NCI-H446 (cell line): Measurements from ENCODE around the gene PKD1.

Source experiments
- DNase-seq, 2 experiments: peaks; one replicate each; lab custom pipeline; 2025; lab: John Stamatoyannopoulos, UW

PKD1 gene

DNA sequence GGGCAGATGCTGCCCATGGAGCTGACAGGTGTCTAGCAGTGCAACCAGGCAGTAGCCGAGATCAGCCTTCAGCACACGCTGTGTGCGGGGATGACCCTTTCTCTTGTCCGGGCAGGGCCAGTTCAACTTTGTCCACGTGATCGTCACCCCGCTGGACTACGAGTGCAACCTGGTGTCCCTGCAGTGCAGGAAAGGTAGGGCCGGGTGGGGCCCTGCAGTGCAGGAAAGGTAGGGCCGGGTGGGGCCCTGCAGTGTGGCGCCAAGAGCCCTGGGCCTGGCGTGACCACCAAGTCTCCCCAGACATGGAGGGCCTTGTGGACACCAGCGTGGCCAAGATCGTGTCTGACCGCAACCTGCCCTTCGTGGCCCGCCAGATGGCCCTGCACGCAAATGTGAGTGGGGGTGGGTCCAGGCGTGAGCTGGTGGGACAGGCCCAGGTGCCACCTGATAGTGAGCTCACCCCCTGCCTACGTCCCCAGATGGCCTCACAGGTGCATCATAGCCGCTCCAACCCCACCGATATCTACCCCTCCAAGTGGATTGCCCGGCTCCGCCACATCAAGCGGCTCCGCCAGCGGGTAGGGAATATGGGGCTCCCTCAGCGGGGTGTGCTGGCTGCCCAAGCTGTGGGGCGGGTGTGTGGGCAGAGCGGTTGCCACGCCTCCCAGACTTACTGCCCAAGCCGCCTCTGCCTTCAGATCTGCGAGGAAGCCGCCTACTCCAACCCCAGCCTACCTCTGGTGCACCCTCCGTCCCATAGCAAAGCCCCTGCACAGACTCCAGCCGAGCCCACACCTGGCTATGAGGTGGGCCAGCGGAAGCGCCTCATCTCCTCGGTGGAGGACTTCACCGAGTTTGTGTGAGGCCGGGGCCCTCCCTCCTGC is 47.7 kb downstream of the PKD1 start:
- no peak for DNase-seq

DNA sequence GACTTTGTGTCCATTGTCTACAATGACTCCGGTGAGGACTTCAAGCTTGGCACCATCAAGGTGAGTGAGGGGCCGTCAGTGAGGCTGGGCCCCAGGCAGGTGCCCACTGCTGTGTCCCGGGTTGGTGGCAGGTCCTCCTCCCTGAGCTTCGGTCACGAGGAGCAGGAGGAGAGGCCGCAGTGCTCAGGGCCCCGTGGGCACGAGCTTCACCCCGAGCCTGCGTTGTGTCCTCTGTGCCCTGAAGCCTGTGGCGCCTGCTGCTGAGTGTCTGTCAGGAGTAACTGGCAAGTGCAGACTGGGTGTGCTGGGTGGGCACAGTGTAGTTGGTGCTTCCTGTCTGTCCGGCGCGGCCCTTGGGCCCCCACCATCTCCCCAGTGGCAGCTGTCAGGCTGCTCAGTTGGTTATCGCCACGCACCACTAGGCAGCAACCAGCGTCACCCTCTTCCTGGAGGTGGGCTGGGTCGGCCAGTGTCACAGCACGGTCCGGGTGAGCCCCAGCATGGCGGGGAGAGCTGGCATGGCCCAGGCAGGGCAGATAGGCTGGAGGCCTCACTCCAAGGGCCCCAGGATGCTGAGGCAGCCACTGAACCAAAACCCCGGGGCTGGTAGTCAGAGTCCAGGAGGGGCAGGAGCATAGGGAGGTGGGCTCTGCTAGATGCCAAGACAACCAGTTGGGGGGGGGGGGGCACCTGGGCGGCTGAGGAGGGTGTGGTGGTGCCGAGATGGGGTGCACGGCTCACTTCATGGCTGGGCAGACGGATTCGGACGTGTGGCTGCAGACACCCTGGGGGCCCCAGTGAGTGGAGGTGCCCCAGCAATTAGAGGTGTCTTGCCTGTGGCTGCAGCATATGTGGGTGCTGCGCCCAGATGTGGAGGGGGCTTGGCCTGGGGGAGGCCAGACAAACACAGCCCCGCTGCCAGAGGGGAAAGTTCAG is 48.6 kb downstream of the PKD1 start:
- DNase-seq = no peak

DNA sequence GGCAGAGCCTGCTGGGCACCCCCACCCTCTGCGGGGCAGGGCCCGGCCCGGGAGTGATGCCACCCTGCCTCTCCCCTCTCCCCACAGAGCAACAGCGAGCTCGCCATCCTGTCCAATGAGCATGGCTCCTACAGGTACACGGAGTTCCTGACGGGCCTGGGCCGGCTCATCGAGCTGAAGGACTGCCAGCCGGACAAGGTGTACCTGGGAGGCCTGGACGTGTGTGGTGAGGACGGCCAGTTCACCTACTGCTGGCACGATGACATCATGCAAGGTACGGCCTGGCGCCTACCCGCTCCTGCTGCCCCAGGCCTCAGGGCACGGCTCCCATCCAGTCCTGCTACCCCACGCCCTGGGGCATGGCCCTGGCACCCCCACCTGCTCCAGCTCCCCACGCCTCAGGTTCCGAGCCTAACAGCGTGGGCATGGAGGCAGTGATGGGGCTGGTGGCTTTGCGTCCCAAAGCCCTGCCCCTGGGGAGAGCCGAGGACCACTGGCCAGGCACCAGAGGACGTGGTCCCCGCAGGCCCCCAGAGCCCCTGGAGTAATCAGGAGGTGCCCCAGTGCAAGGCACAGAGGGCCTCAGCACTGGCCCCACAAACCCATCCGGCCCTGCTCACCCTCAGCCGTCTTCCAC is 49.5 kb downstream of the PKD1 start:
- DNase-seq = no peak

DNA sequence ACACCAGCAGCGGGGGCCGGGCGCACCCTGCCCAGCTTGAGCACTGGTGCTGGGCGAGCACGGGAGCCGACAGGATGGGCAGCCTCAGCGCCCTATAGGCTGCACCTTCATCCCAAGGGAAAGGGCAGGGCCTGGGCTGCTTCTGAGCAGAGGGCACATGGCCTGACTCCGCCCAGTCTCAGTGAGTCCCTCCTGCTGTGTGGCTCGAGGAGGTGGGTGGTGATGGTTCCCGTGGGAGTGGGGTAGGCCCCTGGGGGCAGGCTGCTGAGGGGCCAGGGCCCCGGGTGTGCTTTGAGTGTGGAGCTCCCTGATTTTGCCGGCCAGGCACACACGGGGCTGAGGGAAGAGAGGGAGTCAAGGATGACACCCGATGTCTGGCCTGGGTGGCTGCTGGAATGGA is 50.0 kb downstream of the PKD1 start:
- no peak for DNase-seq

DNA sequence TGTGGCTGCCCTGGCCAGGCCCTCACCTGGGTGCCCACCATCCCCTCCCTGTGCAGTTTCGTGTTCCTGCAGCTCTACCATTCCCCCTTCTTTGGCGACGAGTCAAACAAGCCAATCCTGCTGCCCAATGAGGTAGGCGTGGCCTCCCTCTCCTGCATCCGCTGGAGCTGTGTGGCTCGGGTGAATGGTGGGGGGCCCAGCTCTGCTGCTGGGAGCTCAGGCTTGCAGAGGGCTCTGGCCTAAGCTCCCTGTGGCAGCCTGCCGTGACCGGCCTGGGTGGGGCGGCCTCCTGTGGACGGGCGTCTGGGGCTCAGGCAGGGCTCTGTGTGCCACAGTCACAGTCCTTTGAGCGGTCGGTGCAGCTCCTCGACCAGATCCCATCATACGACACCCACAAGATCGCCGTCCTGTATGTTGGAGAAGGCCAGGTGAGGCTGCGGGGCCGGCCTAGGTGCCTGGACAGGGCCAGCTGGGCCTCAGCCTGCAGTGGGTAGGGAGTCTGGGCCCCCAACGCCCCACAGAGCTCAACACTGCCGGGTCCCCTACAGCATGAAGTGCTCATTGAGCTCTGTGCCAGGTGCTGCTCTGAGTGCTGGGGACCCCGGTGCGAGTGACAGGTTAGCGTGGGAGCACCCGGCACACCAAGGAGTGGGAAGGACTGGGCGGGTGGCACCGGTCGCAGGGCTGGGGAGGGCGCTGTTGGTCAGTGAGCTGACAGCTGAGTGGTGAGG is 50.6 kb downstream of the PKD1 start:
- no peak for DNase-seq

DNA sequence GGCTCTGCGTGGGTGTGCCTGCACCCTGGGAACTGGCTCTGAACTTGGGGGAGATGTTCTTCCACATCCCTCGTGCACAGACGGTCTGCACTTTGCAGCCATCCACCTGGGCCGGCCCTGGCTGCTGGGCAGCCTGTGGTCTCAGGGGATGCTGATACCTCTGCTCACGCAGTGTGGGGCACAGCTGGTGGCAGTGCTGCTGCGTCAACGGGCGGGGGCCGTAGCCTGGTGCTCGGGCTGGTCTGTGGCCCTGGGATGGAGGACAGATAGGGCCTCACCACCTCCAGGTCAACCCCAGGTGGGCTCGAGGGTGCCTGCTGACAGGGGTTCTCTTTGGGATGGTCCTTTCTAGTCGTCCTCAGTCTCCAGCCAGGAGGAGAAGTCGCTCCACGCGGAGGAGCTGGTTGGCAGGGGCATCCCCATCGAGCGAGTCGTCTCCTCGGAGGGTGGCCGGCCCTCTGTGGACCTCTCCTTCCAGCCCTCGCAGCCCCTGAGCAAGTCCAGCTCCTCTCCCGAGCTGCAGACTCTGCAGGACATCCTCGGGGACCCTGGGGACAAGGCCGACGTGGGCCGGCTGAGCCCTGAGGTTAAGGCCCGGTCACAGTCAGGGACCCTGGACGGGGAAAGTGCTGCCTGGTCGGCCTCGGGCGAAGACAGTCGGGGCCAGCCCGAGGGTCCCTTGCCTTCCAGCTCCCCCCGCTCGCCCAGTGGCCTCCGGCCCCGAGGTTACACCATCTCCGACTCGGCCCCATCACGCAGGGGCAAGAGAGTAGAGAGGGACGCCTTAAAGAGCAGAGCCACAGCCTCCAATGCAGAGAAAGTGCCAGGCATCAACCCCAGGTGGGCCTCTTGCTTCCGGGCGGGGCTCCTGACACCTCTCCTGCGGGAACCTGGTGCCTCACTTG is 51.6 kb downstream of the PKD1 start:
- no peak for DNase-seq

DNA sequence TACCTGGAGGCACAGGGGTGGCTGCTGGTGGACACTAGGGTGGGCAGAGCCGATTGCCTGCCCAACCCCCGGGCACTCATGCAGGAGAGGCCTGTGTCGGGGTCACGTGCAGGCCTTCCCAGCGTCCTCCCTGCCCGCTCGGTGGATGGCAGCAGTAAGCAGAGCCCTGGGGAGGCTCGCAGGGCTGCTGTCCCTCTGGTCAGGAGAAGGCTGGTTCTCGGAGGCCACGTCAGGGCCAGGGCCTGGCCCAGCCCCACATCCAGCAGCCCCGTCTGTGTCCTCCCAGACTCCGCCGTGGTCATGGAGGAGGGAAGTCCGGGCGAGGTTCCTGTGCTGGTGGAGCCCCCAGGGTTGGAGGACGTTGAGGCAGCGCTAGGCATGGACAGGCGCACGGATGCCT is 52.3 kb downstream of the PKD1 start:
- no peak for DNase-seq

DNA sequence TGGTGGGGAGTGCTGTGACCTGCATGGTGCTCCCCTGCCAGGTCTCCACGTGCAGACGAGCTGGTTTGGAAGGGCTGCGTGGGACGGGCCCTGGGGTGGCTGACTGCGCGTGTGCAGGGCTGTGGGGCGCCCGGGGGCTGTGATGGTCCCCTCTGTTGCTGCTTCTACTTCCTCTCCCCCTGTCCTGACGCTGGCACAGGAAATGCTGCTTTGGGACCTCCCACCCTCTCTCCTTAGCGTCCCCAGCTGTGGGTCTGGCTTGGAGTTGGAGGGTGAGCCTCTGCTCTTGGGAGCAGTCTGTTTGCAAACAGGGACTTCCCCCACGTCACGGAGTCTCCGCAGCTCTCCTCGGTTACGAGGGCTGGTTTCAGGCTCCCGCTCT is 52.7 kb downstream of the PKD1 start:
- DNase-seq = no peak

DNA sequence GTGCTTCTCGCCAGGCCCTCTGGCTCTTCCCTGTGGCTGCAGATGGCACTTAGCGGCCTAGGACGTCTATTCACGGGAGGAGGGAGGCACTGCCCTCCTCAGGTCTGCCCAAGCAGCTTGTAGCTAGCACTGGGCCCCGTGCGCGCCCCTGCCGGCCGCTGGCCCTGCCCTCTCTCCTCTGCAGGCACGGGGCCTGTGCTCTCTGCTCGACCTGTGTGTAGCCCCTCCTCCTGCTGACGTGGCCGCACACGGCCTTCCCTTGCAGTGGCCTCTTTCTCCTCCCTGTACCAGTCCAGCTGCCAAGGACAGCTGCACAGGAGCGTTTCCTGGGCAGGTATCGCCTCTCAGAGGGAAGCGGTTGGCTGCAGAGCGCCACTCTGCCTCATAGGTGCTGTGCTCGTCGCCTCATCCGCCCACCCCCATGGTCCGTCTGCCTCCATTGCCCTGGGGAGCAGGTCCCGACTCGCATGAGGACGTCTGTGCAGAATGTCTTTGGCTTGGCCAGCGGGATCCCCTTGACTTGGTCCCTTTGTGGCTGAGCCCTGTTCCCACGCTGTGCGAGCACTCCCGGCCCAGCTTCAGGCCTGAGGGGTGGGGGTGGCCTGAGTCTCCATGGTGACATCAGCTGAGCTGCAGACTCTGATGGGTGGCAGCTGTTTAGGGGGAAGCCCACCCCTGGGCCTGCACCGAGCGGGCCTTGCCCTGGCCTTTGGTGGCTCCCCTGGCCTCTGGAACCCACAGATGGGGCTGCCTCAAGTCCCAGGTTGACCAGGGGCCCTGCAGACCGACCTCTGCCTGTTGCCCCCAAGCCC is 53.3 kb downstream of the PKD1 start:
- no peak for DNase-seq

DNA sequence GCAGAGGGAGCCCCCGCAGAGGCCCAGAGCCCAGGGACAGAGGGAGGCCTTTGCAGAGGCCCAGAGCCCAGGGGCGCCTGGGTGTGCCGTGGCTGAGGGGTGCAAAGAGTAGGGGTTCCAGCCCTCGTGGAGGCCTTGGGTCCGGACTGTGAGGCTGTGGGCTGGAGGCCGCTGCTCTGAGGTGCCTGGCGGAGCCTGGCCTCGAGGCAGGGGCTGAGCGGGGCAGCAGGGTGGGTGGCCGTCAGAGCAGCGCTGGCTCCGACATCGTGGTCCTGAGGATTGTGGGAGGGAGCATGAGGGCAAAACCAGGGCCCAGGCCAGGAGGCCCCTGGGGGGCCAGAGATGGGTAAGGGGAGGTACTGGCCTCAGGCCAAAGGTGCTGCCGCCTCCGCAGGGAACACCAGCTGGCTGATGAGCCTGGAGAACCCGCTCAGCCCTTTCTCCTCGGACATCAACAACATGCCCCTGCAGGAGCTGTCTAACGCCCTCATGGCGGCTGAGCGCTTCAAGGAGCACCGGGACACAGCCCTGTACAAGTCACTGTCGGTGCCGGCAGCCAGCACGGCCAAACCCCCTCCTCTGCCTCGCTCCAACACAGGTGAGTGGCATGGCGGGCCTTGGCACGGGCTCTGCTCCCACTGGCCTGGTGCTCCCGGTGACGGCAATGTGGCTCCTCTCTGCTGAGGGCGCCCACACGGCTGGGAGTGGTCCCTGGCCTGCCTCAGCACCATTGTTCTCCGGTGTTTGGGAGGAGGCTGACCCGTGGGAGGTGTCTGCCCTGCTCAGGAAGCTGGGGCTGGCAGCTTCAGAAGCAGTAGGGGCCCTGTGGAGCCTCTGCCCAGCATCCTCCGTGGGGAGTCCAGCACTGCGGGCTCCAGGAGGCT is 54.3 kb downstream of the PKD1 start:
- DNase-seq = no peak

DNA sequence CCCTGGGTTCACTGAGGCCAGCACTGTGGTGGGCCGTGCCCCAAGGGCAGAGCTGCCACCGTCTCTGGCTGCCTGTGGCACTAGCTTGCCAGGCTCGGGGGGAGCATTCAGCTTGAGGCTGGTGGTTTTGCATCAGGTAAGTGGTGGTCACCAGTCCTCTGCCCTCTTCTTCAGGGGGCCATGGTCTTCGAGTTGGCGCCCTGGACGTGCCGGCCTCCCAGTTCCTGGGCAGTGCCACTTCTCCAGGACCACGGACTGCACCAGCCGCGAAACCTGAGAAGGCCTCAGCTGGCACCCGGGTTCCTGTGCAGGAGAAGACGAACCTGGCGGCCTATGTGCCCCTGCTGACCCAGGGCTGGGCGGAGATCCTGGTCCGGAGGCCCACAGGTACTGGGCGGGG is 55.7 kb downstream of the PKD1 start:
- no peak for DNase-seq

DNA sequence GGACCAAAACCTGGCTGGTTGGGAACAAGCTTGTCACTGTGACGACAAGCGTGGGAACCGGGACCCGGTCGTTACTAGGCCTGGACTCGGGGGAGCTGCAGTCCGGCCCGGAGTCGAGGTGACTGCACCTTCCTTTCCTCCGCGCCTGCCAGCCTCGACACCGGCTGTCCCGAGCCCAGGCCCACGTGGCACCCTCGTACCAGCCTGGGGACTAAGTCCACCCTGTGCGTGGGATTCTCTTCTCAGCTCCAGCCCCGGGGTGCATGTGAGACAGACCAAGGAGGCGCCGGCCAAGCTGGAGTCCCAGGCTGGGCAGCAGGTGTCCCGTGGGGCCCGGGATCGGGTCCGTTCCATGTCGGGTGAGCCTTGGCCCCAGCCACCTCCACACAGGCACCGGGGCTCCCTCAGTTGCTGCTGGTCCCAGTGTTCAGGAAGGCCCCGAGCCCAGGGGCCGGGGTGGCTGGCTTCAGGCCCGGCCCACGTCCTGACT is 56.3 kb downstream of the PKD1 start:
- DNase-seq = no peak

DNA sequence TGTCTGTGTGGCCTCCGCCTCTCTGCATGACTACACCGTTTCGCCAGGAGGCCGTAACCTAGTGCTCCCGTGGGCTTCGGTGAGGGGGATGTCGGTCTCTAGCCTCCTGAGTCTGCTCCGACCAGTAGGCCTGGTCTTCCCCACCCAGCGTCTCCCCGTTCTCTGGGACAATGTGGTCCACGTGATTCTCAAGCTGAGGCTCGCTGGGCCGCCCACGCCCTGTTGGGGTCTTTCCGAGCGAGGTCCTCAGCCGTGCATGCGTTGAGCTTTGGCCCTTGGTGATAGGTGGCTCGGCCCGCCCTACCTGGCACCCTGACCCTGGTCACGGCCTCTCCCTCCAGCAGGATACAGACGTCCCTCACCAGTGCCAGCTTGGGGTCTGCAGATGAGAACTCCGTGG is 57.0 kb downstream of the PKD1 start:
- DNase-seq = no peak

DNA sequence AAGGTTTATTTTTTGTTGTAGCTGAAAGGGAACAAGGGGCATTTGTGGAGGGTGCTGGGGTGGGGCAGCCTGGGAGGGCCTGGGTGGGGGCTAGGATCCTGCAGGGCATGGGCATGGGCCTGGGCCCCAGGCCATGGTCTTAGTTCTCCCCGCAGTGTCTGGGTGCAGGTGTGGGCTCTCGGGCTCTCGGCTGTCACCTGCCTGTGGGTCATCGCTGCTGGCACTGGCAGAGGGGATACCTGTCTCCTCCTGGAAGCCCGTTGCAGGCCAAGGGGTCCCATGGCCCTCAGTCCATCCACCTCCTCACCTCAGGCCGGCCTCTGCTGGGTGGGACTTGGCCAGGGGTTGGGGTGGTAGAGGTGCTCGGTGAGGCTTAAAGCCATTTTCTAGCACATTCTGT is 57.6 kb downstream of the PKD1 start:
- DNase-seq = no peak

DNA sequence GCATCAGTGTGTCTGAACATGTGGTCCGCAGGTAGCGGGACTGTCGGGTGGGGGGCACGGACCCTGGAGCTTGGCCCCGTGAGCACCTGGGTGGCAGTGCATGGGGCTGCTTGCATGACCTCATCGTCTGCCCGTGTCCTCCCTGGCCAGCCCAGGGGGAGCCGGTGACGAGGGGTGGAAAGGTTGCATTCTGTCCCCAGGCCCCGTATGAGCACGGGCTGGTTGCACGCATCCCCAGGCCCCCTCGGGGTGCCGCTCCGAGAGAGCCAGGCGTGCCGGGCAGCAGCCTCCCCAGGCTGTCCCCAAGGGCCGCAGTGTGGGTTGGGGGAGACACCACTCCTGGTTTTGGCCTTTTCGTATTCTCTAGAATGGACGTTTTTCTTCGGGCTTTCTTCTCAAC is 58.0 kb downstream of the PKD1 start:
- no peak for DNase-seq

DNA sequence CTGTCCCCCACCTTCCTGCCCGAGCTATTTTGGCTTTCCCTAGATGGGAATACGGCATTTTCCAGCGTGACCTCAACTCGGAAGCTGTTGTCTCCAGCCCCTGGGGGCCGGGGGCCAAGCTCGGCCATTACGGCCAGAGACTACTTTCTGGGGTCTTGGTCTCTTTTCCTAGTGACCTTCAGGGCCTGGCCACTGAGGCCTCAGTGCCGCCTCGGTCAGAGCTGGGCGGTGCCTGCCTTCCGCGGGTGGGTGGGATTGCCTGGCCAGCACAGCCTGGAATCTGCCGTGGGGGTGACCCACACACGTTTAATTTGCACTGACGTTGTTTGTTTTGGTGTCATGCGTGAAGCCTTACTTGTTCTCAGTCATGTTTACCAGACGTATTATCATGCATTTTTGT is 58.7 kb downstream of the PKD1 start:
- no peak for DNase-seq

DNA sequence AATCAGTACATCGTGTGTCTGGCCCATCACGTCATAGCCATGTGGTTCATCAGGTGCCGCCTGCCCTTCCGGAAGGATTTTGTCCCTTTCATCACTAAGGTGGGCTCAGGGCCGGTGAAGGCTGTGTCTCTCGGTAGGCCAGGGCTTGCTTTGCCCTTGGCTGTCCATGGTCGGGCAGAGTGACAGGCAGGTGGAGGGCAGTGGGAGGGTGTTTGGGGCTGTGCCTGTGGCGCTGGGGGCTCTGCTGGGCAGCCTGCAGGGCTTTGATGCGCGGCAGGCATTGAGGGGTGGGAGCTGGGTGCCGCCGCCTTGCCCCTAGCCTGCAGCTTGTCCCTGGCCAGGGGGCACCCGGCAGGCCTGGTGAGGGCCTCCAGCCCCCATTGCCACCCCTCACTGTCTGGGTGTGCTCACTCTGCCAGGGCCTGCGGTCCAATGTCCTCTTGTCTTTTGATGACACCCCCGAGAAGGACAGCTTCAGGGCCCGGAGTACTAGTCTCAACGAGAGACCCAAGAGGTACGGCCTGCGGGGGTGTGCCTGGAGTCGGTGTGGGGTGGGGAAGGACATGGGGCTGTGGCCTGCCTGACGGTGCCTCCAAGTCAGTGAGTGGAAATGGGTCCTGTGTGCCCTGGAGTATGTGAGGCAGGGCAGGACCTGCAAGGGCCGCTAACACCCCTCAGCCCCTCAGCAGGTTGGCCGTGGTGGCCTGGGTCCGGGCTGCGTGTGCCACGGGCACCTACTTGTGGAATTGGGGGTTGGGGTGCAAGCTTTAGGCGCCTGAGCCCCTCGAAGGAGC is 59.4 kb downstream of the PKD1 start:
- DNase-seq = no peak

DNA sequence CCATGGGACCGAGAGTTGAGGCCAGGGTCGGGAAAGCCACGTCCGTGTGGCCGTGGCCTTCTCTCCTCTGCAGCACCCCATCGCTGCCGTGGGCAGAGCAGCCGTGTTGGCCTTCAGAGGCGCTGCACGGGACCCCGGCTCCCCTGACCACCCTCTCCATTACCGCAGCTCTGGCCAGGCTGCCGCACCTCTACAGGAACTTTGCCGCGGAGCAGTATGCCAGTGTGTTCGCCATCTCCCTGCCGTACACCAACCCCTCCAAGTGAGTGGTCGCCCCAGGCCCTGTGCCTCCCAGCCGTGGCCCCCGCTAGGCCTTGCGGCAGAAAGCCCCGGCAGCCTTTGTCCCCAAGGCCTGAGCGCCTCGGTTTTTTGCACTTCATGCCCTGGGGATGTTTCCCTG is 60.1 kb downstream of the PKD1 start:
- no peak for DNase-seq
